GM12872 (cell line): Measurements from ENCODE around the gene LY6G6F.

Experiments used
- TF ChIP-seq, protein P1 (sequence below): IDR thresholded peaks from 3 replicates; pipeline ENCODE4 v1.5.1; 2011; ENCODE audit warnings: low read depth, mild to moderate bottlenecking, low read length, moderate library complexity; ENCODE audit not compliant: insufficient read depth

LY6G6F gene

DNA sequence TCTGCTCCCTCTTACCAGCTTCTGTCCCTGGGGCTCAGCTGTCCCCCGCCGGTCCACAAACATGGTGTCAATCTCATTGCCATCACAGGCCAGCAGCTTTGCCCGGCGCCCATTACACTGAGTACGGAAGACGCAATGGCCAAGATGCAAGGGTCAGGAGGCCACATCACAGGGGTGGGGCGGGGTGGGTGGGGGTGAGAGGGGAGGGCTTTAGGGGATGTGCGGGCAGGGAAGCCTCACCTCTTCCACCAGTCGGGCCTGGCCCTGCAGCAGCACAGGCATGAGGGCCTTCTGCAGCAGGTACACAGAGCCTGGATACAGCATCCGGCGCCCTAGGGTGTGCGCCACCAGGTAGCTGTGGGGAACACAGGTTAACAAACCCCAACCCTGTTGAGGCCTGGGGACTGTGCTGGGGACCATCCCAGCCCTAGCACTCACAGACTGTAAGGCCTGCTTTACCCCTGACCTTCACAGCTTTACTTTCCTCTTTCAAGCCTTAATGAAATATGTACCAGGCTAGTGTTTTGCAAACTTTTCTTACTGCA, 15.0 kb upstream of the LY6G6F start:
- TF ChIP-seq, protein P1, sequence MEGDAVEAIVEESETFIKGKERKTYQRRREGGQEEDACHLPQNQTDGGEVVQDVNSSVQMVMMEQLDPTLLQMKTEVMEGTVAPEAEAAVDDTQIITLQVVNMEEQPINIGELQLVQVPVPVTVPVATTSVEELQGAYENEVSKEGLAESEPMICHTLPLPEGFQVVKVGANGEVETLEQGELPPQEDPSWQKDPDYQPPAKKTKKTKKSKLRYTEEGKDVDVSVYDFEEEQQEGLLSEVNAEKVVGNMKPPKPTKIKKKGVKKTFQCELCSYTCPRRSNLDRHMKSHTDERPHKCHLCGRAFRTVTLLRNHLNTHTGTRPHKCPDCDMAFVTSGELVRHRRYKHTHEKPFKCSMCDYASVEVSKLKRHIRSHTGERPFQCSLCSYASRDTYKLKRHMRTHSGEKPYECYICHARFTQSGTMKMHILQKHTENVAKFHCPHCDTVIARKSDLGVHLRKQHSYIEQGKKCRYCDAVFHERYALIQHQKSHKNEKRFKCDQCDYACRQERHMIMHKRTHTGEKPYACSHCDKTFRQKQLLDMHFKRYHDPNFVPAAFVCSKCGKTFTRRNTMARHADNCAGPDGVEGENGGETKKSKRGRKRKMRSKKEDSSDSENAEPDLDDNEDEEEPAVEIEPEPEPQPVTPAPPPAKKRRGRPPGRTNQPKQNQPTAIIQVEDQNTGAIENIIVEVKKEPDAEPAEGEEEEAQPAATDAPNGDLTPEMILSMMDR, result no peak

DNA sequence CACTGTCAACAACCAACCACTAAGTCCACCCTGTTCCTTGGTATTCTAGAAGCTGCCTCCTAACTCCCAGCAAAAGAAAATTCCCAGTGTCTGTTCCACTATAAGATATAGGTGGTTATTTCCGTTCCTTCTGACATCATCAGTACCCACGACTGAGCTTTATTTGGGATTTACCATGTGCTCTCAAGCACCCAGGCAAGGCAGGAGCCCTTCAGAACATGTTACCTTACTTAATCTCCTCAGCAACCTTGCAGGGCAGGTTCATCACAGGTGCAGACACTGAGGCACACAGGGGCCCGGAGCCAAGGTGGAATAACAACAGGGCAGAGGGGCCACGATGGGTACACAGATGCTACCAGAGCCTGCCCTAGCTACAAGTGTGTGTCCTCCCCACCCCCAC, 14.3 kb upstream of the LY6G6F start:
- TF ChIP-seq, protein P1, result no peak

DNA sequence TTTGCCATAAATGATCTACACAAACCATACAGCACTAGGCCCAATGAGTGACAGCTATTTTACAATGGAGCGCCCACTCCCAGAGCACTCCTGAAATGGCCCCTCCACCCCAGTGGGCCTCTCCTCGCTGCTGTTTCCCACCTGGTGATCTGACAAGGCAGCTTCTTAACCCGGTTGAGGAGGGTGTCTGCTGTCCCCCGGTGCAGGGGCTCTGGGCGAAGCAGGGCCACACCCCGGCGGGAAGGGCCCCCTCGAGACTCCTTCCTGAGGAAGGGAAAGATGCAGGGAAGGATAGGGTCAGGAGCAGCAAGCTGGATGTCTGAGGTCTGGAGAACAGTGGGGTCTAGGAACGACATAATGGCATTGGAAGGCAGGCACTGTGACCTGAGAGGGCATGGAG, 13.8 kb upstream of the LY6G6F start:
- TF ChIP-seq, protein P1, result no peak

DNA sequence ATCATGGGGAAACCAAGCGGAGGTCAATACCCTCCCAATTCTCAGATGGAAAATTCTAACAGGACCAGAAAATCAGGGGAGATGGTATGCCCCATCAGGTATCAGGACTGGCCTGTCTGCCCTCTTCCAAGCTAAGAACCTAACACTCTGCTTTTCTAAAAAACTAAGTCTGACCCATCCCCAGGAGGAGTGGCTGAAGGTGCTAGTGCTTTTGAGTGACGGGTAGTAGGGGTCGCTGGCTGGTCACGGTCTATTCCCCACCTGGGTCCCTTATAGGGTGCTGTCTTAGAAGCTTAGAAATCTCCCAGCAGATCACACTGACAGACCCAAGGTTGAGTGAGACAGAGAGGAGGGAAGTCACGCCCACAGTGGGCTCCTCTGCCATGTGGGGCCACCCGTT, 13.1 kb upstream of the LY6G6F start:
- TF ChIP-seq, protein P1, result no peak

DNA sequence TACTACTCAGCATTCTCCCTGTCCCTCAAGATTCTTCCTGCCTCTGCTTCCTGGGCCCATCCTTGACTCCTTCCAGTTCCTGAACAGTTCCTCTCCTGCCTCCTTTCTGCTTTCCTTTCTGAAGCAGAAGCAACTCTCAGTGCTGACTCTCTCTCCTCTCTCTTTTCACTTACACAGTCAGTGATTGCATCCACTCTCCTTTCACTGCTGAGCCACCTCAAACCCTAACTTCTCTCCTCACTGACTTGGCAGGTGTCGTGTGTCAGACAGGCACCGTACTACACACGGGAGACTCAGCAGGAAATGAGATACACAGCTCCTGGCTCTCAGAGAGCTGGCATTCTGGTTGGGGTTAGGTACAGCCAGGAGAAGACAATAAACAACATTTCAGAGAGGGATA, 9.1 kb upstream of the LY6G6F start:
- TF ChIP-seq, protein P1, result no peak

DNA sequence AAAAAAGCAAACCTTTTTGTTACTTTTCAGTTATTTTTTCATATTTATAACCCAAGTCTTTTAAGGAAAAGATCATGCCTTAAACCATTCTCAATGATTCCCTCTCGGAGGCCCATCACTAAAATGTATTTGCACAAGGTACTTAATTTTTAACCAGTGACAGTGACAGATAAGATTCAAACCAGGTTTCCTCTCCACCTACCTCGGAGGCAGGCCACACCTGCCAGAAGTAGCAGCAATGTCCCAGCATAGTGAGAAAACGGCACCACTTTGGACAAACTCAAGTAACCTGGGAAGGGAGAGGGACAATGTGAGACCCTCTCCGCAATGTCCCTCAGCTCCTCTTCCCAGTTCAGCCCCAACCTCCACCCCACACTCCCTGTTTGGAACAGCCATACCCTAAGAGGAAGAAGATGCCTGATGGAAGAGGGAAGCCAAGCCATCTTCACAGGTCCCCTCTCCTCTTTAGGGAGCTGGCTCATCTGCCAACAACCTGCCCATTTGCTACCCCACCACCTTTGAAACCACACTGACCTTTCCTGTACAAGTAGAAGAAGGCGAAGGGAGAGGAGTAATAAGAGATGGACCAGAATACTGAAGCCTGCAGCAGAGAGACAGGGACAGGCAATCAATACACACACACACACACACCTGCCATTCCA, 5.8 kb upstream of the LY6G6F start:
- TF ChIP-seq, protein P1, result no peak

DNA sequence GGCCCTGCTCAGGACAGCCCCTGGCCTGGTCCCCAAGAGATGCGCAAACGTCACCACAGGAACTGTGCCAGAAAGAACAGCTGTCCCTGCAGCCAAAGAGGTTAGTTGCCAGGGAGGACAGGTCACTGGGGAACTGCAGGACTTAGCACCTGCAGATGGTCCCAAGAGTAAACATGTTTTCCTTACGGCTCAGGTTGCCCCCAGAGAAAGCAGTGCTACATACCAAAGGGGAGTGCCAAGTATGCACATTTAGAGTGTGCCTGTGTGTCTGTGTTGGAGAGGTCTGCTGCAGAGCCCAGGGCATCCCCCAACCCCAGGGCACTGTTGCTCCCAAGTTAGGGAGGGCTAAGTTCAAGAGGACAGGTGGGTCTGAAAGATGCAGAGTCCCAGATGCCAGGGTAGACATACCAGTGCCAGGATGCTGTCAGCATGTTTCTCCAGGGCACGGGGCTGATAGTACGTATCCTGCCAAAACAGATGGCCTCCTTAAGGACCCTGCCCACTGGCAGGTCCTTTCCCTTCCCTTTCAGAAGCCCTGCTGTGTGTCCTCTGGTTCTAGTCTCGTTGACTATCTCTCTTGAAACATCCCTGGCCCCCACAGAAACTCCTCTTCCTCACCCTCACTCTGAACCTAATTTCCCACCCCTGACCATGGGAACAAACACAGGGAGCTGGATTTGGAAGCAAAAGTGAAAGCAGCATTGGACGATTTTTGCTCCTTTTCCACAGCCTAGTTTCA, 4.8 kb upstream of the LY6G6F start:
- TF ChIP-seq, protein P1, result no peak
